PC-9 (cell line): ENCODE data around the gene YAP1.

Experiments
- EZH2 ChIP-seq: fragments of 200-600 bp; sonication (generic); IDR thresholded peaks from 2 replicates; pipeline ENCODE4 v1.8.0; 2017; ENCODE audit warnings: antibody characterized with exemption, low read depth
- TF ChIP-seq, protein P1 (sequence below): fragments of 200-600 bp; sonication (generic); conservative IDR thresholded peaks from 2 replicates; pipeline ENCODE4 v1.6.1; 2017; ENCODE audit warnings: mixed run types, antibody characterized with exemption, mild to moderate bottlenecking, moderate library complexity

DNA sequence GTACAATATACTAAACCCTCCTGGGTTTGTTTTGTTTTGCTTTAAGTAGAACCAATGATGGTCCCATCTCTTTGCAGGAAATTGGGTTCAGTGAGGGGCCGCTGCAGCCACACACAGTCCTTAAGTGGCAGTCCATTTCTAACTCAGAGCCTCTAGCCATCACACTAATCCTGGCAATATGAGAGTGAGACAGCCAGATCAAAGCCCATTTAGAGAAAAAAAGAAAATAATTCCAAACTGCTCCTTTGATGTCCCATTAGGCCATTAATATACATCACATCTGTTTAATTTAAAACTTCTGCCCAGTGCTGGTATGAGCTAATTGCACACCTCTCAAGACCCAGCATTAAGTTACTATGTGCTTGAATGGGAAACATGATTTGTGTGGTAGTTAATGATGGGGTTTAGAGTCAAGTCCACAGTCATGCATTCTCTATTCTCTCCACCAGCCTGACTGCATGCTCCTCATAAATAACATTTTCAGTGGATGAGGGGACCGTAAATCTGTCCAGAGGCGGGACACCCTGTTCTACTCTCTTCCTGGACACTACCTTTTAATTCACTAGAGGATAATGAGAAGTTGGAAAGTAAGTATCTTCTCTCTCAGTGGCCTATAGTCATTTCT is 153.2 kb downstream of the YAP1 start:
- TF ChIP-seq, protein P1, sequence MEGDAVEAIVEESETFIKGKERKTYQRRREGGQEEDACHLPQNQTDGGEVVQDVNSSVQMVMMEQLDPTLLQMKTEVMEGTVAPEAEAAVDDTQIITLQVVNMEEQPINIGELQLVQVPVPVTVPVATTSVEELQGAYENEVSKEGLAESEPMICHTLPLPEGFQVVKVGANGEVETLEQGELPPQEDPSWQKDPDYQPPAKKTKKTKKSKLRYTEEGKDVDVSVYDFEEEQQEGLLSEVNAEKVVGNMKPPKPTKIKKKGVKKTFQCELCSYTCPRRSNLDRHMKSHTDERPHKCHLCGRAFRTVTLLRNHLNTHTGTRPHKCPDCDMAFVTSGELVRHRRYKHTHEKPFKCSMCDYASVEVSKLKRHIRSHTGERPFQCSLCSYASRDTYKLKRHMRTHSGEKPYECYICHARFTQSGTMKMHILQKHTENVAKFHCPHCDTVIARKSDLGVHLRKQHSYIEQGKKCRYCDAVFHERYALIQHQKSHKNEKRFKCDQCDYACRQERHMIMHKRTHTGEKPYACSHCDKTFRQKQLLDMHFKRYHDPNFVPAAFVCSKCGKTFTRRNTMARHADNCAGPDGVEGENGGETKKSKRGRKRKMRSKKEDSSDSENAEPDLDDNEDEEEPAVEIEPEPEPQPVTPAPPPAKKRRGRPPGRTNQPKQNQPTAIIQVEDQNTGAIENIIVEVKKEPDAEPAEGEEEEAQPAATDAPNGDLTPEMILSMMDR, result no peak
- TF ChIP-seq EZH2, result no peak
